ENCODE results near the gene TUBA4A.

Gene TUBA4A

DNA sequence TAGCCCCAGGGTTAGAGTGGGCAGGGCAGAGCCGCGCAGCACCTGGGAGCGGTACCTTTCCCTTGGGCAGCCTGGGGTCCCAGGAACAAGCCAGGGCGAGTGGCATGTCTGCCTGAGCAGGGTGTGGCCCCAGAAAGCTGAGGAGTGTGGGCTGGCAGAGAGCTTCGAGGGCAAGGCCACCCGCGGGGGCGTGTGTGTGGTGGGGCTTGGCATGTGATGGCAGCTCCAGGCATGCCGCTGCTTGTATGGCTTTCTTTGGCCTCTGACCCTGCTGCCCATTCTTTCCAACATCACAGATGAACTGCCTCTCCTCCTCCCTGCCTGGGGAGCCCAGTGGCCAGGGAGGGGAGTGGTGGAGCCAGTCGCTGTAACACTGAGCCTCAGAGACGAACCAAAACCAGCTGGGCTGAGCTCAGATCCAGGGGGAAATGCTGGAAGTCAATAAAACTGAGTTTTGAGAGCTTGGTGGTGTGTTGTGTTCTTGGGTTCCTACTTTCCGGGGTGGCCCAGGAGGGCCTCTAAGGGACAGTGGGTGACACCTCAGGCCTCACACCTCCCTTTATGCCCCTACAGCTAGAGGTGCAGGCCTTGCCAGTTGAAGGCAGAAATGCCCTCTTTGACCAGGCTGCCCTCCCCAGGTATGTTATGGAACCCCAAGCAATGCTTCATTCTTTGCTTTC, 32.9 kb upstream of the TUBA4A start:
- DNase-seq, result peak; percentile 72

DNA sequence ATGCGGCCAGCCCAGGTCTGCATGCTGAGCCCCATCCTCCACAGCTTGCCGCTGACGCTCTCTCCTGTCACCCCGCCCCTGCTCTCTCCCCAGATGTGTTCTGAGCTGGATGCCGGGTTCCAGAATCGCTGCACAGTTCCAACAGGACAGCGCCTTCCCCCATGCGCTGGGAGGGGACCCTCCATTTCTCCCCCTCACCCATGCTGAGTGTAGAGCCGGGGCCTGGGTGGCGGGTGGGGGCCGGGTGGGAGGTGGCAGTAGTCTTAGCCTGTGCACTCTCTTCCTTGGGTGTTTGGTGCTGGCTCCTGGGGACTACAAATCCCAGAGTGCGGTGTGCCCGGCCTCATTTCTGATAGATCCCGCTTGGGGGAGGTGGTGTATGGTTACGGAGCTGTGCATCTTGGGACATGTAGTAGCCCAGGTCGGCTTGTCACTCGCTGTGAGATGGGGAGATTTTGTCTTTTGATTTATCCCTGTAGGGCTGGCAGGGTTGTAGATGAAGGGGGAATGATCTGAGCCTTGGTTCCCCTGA, 32.2 kb upstream of the TUBA4A start:
- peak; percentile 56 for DNase-seq

DNA sequence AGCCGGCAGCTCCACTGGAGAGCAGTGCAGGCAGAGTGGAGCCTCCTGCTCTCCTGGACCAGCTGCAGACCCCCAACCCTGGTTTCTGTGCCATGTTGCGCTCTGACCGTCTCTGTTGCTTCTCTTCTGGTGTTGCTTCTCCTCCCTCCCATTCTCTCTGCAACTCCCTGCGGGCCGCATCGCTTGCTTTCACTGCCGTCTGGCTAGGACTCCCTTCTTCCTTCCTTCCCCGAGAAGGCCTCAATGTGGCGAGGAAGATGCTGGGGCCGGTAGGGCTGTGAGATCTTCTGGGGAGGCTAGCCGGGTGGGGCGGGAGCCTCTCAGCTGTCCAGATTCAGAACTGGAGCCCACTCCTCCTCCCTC, 31.6 kb upstream of the TUBA4A start:
- DNase-seq, result no peak

DNA sequence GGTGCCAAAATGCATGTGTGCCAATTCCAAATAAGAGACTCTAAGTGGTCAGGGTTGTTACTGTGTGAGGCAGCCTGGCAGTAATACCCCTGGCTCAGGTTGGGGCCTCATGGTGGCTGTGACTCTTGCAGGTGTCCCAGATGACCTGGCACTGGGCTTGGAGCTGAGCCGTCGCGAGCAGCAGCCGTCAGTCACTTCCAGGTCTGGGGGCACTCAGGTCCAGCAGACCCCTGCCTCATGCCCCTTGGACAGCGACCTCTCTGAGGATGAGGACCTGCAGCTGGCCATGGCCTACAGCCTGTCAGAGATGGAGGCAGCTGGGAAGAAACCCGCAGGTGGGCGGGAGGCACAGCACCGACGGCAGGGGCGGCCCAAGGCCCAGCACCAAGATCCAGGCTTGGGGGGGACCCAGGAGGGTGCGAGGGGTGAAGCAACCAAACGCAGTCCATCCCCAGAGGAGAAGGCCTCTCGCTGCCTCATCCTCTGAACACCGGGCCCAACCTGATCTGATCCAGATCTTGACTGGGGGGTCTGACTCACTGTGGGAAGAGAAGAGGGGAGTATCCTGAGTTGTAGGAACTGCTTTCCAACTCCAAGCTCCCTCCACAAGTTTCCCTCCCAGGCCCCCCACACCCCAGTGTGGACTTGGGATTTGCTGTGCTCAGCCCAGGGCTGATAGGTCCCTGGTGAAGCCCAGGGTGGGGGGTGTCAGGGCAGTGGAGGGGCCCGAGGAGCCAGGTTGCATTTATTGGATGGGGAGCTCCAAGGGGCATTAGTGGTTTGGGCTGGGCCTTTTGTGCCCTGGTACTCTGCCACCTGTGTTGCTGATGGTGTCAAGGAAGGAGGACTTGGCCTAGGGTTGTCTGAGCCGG, 31.0 kb upstream of the TUBA4A start:
- no peak for DNase-seq

DNA sequence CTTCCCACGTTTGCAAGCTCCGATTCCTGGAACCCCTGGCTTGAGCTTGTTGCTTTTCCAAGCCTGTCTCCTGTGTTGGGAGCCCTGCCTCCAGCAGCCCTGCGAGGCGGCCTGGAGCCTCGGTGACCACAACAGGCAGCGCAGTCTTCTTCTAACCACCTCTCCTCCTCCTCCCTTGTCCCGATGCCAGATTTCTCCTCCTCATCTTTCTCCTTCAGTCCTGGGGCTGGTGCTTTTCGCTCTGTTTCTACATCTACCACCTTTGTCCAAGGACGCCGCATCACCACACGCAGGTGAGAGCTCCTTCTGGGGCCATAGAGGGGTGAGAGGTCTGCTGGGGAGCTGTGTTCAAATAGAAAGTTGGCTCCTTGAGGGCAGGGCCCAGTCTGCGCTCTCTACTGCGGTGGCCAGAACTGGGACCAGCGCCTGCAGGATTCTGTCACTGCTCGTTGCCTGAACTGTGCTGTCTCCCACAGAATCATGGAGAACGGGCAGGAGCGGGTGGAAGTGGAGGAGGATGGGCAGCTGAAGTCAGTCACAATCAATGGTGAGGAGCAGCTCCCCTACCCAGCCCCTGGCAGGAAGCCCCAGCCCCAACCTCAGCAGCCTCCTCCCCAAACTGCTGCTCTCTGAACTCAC, 29.3 kb upstream of the TUBA4A start:
- no peak for DNase-seq

DNA sequence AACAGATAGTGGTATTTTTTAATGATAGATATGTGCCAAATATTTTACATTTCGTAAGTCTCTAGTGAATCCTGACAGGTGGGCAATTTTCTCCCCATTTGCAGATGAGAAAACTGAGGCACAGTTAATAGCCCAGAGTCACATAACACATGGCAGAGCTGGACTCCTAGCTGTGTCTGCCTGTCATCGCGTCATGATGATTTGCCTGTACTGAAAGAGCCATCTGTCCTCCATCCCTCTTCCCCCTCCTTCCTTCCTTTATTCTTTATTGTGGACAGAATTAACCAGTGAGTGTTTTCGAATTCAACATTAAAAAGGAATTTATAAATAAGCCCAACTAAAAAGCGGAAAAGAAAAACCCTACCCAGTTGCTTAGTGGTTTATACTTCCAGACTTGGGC, 28.7 kb upstream of the TUBA4A start:
- no peak for DNase-seq

DNA sequence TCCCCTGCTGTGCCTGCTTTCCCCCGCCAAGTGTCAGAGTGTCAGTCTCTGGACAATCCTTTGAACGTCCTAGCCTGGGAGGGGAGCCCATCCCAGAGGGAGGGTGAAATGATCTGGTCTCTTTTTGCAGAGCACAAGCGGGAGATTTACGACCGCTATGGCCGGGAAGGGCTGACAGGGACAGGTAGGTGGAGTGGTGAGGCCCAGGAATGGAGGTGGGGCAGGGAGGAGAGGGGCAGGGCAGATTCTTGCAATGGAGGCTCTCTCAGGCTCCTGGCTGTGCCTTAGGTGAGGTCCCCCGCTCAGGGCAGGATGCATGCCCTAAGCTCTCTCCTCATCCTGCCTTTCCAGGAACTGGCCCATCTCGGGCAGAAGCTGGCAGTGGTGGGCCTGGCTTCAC, 27.9 kb upstream of the TUBA4A start:
- DNase-seq, result no peak

DNA sequence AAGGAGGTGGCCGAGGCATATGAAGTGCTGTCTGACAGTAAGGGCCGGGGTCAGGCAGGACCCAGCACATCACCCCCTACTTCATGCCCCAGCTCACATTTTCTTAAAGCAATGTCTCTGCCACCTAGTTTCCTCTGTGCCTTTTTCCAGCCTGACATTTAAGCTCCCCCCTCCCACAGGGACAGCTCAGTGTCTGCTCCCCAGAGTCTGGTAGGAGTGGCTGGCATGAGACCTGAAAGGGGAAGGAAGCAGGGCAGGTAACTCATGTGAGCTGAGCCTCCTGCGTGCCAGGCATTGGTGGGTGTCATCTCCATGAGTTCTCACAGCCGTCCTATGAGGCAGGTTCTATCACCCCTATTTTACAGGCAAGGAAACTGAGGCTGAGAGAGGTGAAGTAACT, 26.9 kb upstream of the TUBA4A start:
- DNase-seq, result no peak

DNA sequence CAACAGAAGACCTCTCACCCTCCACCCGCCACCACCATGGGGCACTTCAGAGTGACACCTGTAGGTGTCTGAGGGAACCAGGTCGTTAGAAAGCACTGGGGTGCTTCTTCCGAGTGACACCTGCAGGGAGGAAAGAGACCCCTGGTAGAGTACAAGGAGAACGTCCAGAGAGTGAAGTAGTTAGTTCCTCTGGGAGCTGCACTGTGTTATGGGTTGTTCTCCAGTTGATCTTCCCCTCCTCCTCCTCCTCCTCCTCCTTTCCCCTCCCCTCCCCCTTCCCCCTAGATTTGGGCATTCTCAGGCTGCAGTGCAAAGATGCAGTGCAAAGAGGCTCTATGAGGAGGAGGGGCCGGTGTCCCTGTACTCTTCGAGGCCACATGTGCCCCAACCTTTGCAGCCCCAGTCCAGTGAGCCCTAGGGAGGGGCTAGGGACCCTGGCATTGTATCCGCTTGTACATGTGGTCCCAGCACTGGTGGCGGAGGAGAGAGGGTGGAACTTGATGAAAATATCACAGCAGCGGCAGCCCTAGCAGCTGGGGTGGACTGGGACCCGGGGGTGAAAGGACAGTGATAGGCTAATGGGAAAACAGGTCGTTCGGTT, 26.3 kb upstream of the TUBA4A start:
- no peak for DNase-seq

DNA sequence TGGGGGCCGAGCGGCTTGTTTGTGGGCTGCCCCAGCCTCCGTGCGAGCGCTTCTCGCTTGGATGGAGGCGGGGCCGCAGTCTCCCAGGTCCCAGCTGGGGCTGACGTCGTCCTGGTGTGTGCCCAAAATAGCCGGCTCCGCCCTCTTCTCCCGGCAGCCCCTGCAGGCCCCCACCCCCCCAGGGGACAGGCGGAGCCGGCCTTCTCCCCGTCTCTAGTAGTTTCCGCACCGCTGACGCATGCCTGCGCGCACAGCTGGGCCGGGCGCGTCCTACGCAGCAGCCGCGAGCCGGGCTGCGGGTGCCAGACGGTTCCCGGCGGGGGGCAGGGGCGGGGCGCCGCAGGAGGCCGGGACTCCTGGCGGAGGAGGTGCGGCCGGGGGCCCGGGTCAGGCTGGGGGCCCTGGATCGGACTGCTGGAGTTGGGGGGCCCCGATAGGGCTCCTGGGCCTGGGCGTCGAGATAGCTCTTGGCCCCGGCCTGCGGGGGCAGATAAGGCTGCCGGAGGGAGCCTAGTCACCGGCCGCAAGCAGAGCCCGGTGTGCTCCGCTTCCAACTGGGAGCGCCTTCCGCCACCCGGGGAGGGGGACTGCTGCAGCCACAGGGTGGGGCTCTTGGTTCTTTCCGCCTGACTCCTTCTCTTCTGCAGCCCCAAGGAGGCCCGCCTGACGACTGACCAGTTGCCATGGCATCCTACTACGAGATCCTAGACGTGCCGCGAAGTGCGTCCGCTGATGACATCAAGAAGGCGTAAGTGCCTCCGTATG, 25.6 kb upstream of the TUBA4A start, which contains the start of gene DNAJB2:
Gene DNAJB2, plus strand, starts transcription at position 216 of the 765 bp plus-strand sequence. Its CDS starts 468 bp downstream, at position 684.
- DNase-seq, result peak; percentile 98

DNA sequence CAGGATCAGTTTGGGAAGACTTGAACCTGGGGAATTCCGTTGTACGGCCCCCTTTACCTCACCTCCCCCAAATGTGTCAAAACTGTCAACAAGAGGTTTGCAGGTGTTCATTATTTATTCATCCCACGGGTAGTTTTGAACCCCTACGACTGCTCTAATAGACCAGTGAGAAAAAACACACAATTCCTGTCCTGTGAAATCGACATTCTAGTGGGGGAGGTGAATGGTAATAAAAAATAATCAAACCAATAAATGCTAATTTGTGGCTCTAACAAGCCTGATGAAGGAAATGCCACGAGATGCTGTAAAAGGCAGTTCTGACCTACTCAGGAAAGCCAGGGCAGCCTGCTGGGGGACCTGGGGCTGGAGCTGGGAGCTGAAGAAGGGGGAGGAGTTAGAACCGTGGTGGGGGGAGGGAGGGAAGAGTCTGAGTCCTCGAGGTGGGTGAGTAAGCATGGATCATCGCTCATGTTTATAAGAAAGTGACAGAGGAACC, 25.0 kb upstream of the TUBA4A start:
- DNase-seq, result no peak

DNA sequence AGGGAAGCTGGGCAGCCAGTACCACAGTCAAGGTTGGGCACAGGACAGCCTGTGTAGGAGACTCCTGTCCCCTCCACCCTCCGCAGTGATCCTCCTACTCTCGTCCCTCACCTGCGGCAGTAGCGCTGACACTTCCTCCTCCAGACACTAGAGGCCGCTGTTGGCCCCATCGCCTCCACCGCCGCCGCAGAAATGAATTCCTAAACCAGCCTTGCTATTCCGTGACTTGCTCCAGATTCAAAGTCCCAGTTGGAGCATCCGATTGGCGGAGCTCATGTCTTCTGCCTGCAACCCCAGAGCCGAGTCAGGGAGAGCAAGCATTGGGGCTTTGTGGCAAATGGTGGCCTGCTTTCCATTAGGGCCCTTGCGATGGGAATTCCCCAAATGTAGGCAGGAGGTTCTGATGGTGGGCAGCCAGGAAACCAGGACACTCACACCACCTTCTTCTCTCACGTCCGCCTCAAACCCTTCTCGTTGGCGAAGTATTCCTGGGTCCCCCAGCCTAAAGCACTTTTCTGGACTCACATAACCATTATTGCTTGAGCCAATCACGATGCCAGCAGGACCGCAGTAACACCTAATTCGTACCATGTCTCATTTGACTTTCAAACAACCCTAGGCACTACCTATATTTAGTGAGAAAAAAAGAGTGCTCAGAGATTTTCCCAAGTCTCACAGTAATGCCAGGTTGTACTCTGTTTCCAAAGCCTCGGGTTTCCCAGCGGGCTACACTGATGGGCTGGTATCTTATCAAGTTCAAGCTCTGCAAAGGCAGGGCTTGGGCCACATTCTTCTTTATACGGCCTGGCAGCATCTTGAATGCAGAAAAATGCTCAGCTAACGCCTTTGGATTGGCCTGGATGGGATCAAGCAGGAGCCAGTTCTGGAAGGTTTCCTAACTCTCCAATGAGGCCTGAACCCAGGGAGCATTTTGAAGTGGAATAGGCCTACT, 24.3 kb upstream of the TUBA4A start:
- DNase-seq, result peak; percentile 76

DNA sequence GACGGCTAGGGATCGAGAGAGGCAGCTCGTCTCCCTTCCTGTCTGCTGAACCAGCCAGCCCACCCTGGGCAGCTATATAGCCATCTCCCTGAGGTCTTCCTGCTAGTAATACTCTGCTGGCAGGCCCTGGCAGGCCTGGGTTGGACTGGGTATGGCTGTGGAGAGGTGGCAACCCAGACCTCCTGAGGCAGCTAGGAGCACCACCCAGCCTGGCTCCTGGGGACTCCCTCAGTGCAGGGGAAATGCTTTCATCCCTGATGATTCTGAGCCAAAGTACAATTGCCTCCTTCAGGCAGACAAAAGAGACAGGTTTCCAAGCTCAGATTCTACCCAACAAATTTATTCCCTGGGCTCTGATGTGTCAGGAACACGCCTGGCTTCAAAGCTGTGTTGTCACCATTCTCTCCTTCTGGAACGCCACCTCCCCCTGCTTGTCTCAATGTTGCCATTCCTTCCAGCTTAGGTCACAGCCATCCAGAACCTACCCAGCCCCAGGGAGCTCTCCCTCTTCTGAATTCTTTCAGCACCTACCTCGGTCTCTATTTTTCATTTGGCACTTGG, 20.7 kb upstream of the TUBA4A start:
- no peak for DNase-seq

DNA sequence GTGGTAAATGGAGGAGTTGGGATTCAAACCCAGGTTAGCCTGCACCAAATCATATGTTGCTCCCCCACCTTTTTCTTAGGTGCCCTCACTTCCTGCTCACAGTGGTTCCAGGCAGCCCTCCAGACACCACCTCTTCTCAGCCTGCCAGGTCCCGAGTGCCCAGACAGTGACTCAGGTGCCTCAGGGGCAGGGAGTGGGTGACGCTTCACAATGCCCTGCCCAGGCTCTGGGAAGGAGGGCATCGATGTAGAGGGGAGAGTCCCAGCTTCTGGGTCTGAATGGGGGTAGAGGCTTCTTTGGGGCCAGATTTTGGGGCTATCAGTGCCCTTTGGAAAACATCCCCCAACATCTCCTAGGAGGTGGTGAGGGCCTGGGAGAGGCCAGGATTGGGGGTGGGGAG, 20.2 kb upstream of the TUBA4A start:
- no peak for DNase-seq

DNA sequence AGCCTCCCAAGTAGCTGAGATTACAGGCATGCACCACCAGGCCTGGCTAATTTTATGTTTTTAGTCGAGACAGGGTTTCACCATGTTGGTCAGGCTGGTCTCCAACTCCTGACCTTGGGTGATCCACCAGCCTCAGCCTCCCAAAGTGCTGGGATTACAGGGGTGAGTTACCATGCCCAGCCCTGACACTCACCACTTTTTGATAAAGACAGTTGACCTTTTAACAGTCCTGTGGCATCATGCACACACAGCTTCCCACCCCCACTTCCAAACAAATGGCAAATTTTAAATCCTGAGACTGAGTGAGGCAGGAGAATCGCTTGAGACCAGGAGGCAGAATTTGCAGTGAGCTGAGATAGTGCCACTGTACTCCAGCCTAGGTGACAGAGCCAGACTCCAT, 19.3 kb upstream of the TUBA4A start:
- DNase-seq, result peak; percentile 51

DNA sequence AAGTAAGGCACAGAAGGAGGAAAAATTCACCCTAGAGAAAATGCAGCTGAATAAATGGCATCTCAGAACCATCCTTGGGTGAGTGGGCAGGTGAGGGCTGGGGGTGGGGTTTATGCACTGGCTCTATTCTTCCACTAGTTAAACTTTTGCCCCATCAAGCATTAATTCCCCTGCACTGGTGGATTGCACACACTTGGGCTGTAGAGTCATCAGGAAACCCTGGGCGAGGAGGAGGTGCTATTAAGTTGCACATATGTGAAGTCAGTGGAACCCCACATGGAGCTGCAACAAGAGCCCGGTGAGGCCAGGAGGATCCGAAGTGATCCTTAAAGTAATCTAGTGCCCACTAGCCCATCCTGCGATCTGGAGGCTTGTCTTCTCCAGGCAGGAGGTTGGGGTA, 18.6 kb upstream of the TUBA4A start:
- no peak for DNase-seq

DNA sequence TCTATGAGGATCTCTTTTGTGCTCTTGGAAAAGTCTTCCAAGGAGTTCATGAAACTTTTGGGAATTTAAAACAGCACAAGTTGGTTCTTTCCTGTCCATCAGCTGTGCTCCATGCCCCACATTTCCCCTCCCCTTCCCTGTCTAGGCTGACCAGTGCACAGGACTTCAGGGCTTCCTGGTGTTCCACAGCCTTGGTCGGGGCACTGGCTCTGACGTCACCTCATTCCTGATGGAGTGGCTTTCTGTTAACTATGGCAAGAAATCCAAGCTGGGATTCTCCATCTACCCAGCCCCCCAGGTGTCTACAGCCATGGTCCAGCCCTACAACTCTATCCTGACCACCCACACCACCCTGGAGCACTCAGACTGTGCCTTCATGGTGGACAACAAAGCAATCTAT, 17.3 kb upstream of the TUBA4A start:
- no peak for DNase-seq

DNA sequence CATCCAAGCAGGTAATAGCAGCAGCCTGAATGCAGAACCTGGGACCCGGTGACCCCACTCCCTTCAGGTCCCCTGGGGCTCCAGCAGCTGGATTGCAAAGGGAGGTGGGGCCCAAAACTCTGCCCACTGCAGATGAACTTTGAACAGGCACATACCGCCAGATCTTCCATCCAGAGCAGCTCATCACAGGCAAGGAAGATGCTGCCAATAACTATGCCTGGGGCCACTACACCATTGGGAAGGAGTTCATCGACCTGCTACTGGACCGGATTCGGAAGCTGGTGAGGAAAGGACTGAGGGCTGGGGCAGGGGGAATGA, 16.3 kb upstream of the TUBA4A start:
- no peak for DNase-seq

DNA sequence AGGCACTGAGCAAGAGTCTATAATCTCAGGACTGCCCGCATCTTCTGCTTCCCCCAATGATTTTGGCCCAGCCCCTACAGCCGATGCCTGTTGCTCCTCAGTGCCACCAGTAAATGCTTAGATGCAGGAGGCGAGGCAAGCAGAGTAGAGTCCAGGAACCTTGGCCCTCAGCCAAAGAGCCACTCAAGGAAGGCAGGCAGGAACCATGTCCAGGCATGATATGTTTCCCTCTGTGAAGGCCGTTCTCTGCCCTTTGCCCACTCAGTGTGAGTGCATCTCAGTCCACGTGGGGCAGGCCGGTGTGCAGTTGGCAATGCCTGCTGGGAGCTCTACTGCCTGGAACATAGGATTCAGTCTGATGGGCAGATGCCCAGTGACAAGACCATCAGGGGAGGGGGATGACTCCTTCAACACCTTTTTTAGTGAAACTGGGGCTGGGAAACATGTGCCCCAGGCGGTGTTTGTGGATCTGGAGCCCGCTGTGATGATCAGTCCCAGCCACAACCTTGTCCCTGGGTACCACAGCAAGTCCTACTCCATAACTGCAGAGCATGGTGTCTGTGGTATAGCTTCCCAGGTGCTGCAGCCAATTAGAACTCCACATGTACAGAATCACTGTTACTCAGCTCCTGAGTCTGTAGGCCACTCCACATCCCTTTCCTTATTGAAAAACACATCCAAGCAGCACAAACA, 15.8 kb upstream of the TUBA4A start:
- no peak for DNase-seq

DNA sequence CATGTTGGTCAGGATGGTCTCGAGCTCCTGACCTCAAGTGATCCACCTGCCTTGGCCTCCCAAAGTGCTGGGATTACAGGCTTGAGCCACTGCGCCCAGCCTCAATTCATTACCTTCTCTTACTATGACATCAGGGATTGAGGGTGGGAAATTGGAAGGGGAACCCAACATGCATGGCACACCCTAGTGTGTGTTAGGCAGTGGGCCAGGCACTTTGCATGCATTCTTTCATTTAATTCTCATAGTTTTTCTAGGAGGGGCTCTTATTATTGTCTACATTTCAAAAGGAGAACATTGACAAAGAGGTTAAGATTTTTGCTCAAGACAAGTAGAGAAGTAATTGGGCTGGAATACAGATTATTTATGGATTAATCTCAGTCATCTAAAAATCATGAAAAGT, 14.6 kb upstream of the TUBA4A start:
- DNase-seq, result no peak
